Posterior vena cava (tissue), 2 donors: ENCODE measurements around the gene TLE3. TPM values are rescaled to one million over a fixed set of nuclear protein-coding genes. Genes with fewer than 3 reads are reported as not detected.

Experiments
- DNase-seq: peaks from one replicate; pipeline ENCODE4 v3.0.0-alpha.2; 2020; ENCODE audit warnings: low spot score
- intact Hi-C, 2 donors: fragments of 100-400 bp; cut with DNase I; formaldehyde crosslinking; loops; one replicate each; pipeline versions ENCODE4 v1.14.1 to v1.14.2; 2022 to 2023
- total RNA-seq, 2 donors: library from RNA; stranded (reverse); fragmentation: NEBNext Ultra II Directional; extraction: Animal tissue kit (Norgen Biotek cat#: 25700); gene quantifications; one replicate each; pipeline ENCODE4 v1.2.1, GENCODE V29; 2021
- donor health status: DM: yes; HTN: yes; CAD: no.
- donor health status: DM: yes; HTN: yes; CAD: no.

TLE3 gene
- total RNA-seq, 2 donors from 2014 or later, result 45.5 to 50.9 TPM

DNA sequence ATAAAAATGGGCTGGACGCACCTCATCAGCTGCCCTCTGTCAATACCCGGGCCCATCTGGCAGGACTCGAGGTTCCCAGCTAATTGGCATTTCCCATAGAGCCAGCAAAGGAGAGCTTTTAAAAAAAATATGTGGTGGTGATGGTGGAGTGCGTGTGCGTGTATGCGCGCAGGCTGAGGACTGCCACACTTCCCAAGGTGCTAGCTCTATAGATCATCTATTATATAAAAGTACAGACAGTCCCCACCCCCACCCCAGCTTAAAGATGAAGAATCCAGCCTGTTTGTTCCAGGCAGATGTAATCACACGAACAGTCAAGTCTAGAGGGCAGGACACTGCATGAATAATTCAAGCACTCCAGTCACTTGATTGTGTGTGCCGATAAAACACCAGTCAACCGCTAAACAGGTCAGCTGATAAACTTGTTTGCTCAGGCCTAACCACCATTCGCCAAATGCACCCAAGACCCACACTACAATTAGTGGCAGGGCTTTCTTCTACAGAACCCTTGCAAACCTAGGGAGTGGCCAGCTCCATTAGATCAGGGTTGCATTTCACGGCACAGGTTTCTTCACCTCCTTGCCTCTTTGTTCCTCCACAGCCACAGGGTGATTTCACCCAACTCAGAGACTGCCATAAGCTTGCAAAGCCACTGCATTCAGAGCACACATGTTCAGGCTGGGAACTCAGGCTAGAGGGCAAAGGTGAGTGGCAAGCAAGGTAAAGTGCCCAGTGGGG, 5.8 kb downstream of the TLE3 start:
- no peak for DNase-seq
- intact Hi-C loops, result no loop called here

DNA sequence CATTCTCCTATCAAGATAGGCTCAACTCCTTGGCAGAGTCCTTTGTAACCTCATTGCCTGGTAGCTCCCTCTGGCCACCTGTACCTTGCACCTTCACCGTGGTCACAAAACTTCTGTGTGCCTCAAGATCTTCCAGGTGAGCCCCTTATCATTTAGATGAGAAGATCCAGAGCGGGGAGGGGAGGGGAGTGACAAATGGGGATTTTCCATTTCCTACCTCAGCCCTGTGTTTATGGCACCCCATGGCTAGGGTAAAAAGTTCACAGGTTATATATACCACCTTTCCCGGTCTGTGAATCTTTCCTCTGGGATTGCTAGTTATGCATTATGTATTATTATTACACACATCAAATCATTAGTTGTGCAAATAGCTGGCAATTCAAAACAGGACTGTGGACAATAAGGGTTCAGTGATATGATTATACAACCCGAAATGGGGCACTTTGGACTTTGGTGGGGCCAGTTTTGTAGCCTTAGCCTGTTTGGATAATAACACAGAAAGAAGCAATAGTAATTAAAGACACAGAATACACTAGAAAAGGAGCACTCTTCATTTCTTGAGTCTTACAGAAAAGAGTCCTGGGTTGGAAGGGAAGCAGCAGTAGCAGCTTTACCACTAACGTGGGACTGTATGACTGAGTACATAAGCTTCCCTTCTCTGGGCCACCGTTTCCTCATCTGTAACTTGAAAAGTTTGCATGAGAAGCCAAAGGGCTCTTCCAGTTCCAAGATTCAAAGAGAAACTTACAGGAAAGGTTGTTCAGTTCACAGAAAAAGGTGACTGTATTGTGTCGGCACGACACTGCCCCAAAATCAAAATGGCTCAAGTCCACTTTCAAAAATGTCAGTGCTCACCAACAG, 7.1 kb downstream of the TLE3 start:
- DNase-seq, result no peak
- intact Hi-C loops, result no loop called here

DNA sequence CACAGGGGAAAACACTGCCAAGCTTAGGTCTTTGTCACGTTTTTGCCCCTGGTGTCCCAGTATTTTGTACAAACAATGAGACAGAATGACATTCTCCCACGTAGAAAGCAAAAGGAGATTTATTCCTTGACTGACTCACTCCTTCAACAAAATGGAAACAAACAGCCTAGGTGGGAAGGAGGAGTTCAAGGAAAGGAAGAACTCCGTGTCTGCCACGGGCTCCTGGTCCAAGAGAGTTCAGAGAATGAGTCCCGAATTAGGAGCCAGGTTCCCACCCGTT, 8.1 kb downstream of the TLE3 start:
- DNase-seq, result no peak
- intact Hi-C loops, result no loop called here

DNA sequence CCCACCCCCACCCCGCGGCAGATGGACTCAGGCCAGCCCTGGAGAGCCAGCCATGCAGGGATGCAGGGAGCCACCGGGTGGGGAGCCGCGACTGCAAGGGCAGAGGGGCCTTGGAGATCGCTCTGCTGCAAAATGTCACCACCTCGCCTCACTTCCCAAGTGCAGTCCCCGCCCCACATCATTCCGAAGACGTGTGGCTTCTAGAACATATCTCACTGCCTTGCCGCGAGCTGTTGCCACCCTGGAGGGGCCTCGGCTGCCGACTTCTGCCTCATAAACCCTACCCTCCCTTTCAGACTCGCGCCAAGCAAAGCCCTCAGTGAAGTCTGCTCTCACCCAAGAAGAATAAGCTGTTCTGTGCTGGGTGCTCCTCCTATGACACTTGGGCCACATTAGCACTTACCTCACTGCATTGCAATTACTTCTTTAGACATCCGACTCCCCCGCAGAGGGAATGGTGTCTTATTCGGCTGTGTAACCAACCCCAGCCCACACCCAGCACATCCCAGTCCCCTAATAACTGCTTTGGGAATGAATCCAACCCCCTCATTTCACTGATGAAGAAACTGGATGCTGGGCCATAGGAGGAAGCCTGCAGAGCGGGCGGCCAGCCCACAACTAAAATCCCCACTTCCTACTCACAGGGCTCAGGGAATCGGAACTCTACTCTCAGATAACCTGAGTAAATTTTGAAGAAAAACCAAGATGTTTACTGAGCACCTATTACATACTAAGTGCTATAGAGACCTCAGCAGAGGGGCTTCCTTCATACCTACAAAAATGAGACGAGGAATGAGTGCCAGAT, 8.6 kb downstream of the TLE3 start:
- DNase-seq, result no peak
- intact Hi-C loops, result no loop called here

DNA sequence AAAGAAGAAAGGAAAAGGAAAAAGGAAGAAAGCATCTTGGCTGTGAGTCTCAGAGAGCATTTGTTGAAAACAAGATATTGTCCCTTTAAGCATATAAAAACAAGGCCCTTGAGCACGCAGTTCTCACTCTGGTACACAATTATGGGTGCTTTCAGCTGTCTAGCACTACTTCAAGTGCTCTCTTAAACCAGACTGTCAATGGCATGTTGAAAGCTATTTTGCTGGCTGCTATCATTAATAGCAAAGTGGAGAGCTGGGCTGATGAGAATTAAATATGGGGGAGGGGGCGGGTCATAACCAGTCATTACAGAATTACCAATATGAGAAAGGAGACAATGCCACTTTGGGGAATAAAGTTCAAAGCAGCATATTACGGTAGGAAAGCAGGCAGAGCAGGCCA, 9.3 kb downstream of the TLE3 start:
- intact Hi-C loops, result no loop called here
- DNase-seq, result no peak

DNA sequence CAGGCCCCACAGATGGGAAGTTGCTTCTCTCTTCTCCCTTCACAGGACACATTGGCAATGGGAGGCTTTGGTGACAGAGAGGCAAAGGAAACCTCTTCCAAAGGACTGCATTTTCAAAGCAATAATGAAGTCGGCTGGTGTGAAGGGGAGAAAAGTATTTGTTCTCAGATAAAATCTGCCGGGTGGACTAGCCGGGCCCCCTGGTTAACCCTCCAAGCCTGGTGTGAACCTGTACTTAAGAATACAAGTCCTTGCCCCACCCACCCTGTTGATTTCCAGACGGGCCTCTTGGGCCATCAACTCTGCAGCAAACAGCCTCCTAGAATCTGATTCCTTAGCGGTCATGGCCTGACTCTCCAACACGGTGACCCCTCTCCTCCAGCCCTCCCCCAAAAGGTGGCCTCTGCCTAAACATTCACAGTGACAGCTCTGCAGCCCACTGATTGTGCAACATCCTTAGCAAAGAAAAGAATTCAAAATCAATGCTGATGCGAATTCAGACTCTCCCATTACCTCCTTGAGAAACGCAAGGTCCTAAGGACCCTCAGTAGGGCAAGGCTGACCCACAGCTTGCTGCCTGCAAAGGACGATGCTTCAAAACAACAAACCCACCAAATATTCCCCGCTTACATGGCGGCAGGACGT, 9.9 kb downstream of the TLE3 start:
- DNase-seq, result no peak
- intact Hi-C loops, result no loop called here

DNA sequence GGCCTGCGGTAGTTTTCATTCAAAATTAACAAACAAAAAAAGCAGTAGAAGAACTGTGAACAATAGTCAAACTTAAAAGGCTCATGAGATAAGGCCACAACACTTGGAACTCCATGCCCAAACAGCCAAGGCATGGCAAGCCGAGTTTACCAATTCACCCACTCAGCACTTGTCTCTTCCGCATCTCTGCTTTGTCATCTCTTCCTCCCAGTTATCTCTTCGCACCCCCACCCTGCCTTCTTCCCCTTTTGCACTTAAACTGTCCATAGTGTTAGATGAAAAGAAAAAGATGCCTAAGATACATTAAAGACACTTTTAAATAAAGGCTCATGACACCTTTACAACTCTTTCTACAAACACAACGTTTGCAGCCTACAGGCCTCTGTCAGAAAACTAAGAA, 11.1 kb downstream of the TLE3 start:
- DNase-seq, result no peak
- intact Hi-C loops, result no loop called here

DNA sequence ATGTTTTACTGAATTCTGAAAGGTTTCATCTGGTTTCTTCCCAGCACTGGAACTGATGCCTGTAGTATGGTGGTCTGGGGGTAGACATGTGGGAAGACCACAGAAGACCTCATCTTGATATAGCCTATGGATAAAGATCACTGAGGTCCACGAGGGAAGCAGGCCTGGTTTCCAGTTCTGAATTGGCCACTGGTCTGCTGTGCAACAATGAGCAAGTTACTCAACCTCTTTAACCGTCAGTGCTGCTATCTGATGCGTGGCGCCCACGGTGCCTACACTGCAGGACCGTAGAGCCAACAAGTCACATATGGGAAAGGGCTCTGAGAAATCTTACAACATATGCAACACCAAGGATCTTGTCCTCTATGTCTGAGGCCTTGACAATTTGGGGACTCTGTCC, 13.3 kb downstream of the TLE3 start:
- intact Hi-C loops, result no loop called here
- no peak for DNase-seq

DNA sequence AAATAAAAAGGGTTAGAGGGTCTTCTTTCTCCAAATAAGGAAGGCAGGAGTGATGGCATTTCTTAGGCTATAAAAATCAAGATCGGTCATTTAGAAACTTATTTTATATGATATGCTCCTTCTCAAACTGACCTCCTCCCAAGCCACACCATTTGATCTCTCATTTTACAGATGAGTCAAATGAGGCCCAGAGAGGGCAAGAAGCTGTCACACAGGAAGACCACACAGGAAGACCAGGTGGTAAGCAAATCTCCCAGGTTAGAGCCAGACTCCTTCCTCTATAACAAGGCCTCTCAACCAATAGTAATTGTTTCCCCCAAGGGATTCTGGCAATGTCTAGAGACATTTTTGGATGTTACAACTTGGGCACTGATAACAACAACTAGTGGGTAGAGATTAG, 13.8 kb downstream of the TLE3 start:
- DNase-seq, result no peak
- intact Hi-C loops, result no loop called here

DNA sequence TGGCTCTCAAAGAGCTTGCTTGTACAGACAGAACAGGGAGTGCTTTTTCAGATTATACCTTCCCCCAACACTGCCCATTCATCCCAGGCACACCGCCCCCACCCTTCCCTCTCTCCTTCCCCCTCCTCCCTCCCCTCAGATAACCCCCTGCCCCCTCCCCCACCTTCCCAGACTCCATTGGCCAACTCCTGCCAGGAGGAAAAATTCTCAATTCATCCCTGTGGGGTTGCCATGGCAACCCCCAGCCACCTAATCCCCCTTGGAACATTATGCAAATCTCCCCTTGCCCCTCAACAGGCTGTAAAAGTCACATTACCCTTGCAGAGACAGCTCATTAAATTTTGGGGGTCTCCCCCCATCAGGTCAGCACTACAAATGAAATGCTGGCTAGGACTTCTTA, 14.3 kb downstream of the TLE3 start:
- DNase-seq, result no peak
- intact Hi-C loops, result no loop called here

DNA sequence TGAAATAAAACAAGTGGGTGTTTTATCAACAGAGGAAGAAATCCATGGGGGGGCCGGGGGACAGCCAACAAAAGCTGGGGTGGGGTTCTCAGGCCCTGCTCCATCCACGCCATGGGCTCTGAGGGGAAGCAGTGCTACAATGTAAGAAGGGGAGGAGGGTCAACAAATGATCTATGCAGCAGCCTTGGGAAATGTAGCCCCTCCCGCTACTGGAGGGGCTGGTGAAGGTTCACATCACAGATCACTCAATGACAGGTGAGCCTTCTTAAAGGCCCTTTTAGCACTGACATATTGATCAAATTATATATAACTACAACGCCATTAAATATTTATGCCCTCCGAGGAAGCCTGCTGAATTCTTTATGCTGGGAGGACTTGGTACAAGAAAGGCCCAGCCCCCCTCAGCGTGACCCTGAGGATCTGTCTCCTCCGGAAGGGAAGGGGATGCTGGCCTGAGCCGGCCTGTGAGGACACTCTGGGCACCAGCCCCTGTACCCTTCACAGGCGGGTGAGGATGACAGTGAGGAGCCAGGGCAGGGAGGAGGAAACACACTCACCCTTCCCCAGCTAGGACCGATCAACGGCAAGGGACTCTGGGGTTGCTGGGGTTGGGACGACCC, 15.3 kb downstream of the TLE3 start:
- no peak for DNase-seq

DNA sequence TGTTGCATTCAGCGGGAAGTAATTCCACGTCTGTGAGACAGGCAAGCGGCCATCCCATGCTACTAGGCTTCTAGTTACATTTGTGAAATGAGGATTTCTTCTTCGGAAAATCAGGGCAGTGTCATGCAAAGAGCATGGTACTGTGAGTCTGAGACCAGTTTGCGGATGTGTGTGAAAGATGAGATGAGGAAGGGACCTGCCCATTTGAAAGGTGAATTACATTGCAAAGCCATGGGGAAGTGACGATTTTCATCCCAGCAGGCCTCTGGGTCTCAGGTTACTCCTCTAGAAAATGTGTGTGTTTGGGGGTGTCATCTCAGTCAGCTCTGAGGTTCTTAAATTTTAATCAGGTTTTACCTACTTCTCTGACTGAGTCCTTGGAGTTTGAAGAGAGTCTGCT, 16.1 kb downstream of the TLE3 start:
- no peak for DNase-seq
- intact Hi-C loops, result no loop called here

More for the DNA sequence above, 15.3 kb downstream of the TLE3 start:
- intact Hi-C loops, result no loop called here

DNA sequence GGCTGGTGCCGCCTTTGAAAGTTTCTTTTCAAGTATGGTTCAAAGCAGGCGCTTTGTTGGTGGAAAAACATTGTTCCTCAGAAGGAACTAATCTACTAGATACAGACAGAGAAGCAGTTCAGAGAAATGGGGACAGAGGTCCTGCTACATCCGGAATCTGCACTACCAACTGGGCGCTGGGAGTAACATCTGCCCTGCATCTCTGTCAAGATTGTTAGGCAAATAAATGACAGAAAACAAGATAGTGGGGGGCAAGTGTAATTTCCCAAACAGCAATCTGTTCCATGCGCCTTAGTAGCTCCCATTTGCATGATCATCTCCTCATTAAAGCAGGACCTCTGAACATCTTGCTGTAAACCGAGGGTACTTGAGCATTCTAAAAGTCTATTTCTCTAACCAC, 17.4 kb downstream of the TLE3 start:
- intact Hi-C loops, result no loop called here

DNA sequence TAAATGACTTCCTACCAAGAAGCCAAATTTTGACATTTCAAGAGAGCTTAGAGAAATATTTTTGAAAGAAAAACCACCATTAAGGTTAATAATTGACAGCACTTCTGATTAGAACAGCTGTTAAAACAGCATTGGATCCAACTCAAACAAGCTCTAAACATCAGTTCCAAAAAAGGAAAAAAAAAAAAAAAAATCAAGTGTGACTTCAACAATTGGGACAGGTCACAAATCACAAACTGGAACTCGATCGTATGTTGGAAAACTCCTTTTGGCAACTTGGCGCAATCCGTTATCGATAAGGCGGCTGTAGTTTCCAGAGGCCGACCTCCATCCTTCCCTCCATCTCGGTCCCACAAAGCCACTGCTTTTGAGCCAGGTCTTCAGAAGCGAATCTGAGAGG, 17.8 kb downstream of the TLE3 start:
- intact Hi-C loops, result loop anchor here in 1 of 2 donors (10.0 kb wide), 1 partner anchor 355 kb away; no protein-coding TSS in a partner anchor
- no peak for DNase-seq

More for the DNA sequence above, 17.4 kb downstream of the TLE3 start:
- no peak for DNase-seq

DNA sequence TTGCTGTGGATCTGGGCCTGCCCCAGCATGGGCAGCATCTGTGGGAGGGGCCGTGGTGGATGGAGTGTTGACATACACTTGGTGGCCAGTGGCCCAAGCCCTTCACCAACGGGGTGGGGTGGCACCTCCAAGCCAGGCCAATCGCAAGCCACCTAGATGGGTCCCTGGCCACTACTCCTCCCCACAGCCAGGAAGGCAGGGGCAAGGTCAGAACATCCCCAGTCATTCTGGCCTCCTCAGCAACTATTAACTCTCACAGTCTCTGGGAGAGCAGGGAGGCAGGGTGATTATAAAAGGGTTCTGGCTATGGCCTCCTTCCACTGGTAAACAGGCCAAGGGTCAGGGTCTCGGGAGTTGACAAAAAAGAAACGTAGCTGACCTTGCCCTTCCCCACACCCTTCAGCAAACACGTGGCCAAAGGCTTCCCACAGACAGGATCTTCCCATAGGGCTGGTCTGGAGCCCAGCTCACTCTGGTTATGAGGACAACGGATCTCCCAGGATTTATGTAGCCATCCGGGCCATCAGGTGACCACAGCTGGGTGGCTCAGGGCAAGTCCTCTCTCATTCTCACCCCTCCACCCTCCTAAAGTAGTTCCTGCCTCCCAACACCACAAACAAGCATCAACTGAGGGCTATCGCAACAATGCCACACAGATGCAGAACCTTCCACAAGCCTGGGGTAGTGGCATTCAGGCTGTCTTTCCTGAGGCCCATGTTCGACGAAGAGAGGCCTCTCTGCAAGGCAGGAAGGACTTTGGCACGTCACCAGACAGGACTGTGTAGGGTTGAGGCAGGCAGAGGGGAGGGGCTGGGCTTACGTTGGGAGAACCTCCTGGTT, 18.9 kb downstream of the TLE3 start:
- intact Hi-C loops, result loop anchor here in 1 of 2 donors (10.0 kb wide), 1 partner anchor 354 kb away; no protein-coding TSS in a partner anchor
- DNase-seq, result no peak

DNA sequence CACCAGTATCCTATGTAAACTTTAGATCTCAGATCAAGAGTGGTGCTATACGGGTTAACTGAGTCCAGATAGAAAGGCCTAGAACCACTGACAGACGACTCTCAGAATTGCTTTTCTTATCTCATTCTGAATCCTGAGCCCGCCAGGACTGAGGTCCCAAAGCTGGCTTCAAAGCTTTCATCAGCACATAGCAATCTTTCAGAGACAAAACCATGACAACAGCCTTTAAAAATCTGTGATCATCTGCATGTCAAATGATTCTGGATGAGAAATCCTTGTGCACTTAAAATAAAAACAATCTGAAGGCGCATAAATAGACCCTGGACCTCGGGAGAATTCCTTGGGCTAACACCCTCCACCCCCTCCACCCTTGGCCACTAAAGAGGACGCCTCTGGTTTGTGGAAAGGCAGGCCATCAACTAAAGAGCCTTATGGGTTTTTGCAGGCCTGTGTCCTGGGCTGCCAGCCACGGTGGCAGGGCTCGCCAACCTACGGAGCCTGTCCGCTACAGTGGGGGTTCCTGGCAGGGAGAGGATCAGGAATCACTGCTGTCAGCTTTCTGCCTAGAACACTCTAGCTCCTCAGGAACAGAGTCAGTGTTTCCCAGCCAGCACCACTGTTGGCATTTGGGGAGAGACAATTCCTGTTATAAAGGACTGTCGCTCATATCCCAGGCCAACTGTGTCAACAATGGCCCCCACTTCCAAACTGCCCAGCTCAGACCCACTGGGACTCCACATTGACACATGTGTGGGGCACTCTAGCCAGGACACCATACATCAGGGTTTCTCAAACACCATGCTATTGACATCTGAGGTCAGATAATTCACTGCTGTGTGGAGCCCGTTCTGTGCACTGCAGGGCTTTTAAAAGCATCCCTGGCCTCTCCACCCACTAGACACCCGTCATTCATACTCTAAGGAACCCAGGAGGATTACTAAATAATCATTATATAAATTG, 20.2 kb downstream of the TLE3 start:
- intact Hi-C loops, result loop anchor here in 1 of 2 donors (10.0 kb wide), 1 partner anchor 353 kb away; no protein-coding TSS in a partner anchor
- DNase-seq, result no peak

DNA sequence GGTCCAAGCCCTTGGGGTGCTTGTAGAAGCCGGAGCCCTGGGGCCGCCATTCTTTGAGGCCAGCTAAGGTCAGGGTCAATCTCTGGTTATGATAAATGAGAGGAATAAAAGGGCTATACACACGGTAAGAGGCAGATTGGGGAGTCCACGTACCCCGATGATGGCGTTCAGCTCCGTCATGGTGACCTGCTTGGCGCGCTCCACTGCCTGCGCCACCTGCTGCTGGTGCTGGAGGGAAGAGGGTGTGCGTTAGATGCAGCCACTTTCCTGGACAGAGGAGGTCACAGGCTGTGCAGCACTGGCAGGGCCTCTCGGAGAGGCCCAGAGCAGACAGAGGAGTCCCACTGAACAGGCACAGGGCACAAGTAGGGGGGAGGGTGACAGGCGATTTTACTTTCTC, 23.3 kb downstream of the TLE3 start:
- DNase-seq, result no peak
- intact Hi-C loops, result loop anchor here in 1 of 2 donors (10.0 kb wide), 1 partner anchor 350 kb away; no protein-coding TSS in a partner anchor
